ENCODE results near the gene MANBA.

GRCh38 chr4:102736636-102737549 is 23.9 kb downstream of the MANBA start:
- TF ChIP-seq CTCF (IDR thresholded peaks at IDR 0.05): no peak
- TF ChIP-seq POLR2A (IDR thresholded peaks at IDR 0.05): no peak
